ENCODE data around the gene GRIFIN. TPM values are rescaled to one million over a fixed set of nuclear protein-coding genes. Genes with fewer than 3 reads are reported as not detected.

Gene GRIFIN
- total and polyA plus RNA-seq, 2 experiments from 2014 or later = not detected

GRCh38 chr7:2512179-2512661 lies 36.0 kb upstream of the GRIFIN start:
- Histone ChIP-seq H3K9me2 (replicated peaks; ENCODE audit: insufficient read depth) (no peaks in the 10 kb centered on the region), H2AFZ (no peak overlapping the region), H3K36me3 (replicated peaks; ENCODE audit: insufficient read depth, low read depth) (no peaks in the 10 kb centered on the region), H4K20me1 (ENCODE audit: insufficient read depth, poor library complexity, severe bottlenecking) (no peaks in the 10 kb centered on the region), H3K4me2 (no peak overlapping the region), H3K27ac (no peak overlapping the region), H3K4me1 (ENCODE audit: insufficient read depth) (peaks cover 18% of the 10 kb centered on the region), H3K9me3 (ENCODE audit: low read depth) (no peaks in the 10 kb centered on the region), H3K4me3 (no peak overlapping the region), H3K79me2 (no peaks in the 10 kb centered on the region), H3K27me3 (no peaks in the 10 kb centered on the region)
- TF ChIP-seq EZH2 (IDR thresholded peaks at IDR 0.05; ENCODE audit: borderline replicate concordance) = no peak
- TF ChIP-seq EZH2phosphoT487 (IDR thresholded peaks at IDR 0.05; ENCODE audit: low read depth, severe bottlenecking, unreplicated experiment) = no peak
- TF ChIP-seq CTCF (IDR thresholded peaks at IDR 0.05; ENCODE audit: poor library complexity) = no peak
- no peak for DNase-seq (ENCODE audit: low spot score)
- WGBS (ENCODE audit: low lambda C conversion rate, missing lambda C conversion rate) = 76% methylated on average over 12 of the region's 12 CpGs

- 85% methylated on average over 10 of the region's 18 CpGs for WGBS (ENCODE audit: low lambda C conversion rate, missing lambda C conversion rate)
- H2AFZ ChIP-seq = no peak overlapping the region
These were observed 35.6 kb upstream of the GRIFIN start for GRCh38 chr7:2511769-2512168.

GRCh38 chr7:2510909-2511768 lies 34.9 kb upstream of the GRIFIN start:
- Histone ChIP-seq H3K36me3 (replicated peaks; ENCODE audit: insufficient read depth, low read depth) (no peaks in the 10 kb centered on the region), H3K27me3 (no peaks in the 10 kb centered on the region), H3K9me3 (ENCODE audit: low read depth) (no peaks in the 10 kb centered on the region), H3K27ac (no peak overlapping the region), H3K4me1 (ENCODE audit: insufficient read depth) (peaks cover 9% of the 10 kb centered on the region), H3K79me2 (no peaks in the 10 kb centered on the region), H4K20me1 (ENCODE audit: insufficient read depth, poor library complexity, severe bottlenecking) (no peaks in the 10 kb centered on the region), H2AFZ (no peak overlapping the region), H3K9me2 (replicated peaks; ENCODE audit: insufficient read depth) (no peaks in the 10 kb centered on the region), H3K4me2 (no peak overlapping the region), H3K4me3 (no peak overlapping the region)
- TF ChIP-seq EZH2 (IDR thresholded peaks at IDR 0.05; ENCODE audit: borderline replicate concordance) = no peak
- TF ChIP-seq CTCF (IDR thresholded peaks at IDR 0.05; ENCODE audit: poor library complexity) = no peak
- no peak for DNase-seq (ENCODE audit: low spot score)
- WGBS (ENCODE audit: low lambda C conversion rate, missing lambda C conversion rate) = 54% methylated on average over 26 of the region's 27 CpGs

More at GRCh38 chr7:2511769-2512168, 35.6 kb upstream of the GRIFIN start:
- H3K9me3 ChIP-seq (ENCODE audit: low read depth) = no peaks in the 10 kb centered on the region
- no peak overlapping the region for H3K27ac ChIP-seq
- no peaks in the 10 kb centered on the region for H3K27me3 ChIP-seq
- no peak for TF ChIP-seq EZH2phosphoT487 (IDR thresholded peaks at IDR 0.05; ENCODE audit: low read depth, severe bottlenecking, unreplicated experiment)
- TF ChIP-seq CTCF (IDR thresholded peaks at IDR 0.05; ENCODE audit: poor library complexity) = no peak
- no peak for TF ChIP-seq EZH2 (IDR thresholded peaks at IDR 0.05; ENCODE audit: borderline replicate concordance)
- H3K4me2 ChIP-seq = no peak overlapping the region
- H4K20me1 ChIP-seq (ENCODE audit: insufficient read depth, poor library complexity, severe bottlenecking) = no peaks in the 10 kb centered on the region
- H3K4me3 ChIP-seq = no peak overlapping the region
- H3K36me3 ChIP-seq (replicated peaks; ENCODE audit: insufficient read depth, low read depth) = no peaks in the 10 kb centered on the region
- peaks cover 14% of the 10 kb centered on the region for H3K4me1 ChIP-seq (ENCODE audit: insufficient read depth)
- no peaks in the 10 kb centered on the region for H3K9me2 ChIP-seq (replicated peaks; ENCODE audit: insufficient read depth)
- no peak for DNase-seq (ENCODE audit: low spot score)
- H3K79me2 ChIP-seq = no peaks in the 10 kb centered on the region

Data from hepatocyte (in vitro differentiated cells).